K562 (cell line): ENCODE results near the gene RCSD1.

Experiments
- HDAC1 ChIP-seq, 2 experiments: fragments of 450-650 bp; IDR thresholded peaks; 2 replicates each; pipeline ENCODE4 v1.6.1; 2016 to 2017; ENCODE audit warnings: inconsistent platforms in 1 of 2, mild to moderate bottlenecking in 1 of 2, moderate library complexity in 1 of 2
- TAF1 ChIP-seq: IDR thresholded peaks from 2 replicates; pipeline ENCODE4 v1.6.1; 2011; ENCODE audit warnings: mild to moderate bottlenecking, low read length, moderate library complexity; ENCODE audit not compliant: insufficient read depth, control insufficient read depth, severe bottlenecking; ENCODE audit errors: extremely low read depth
- ZC3H4 ChIP-seq: sonication (generic); formaldehyde crosslinking; IDR thresholded peaks from 2 replicates; pipeline ENCODE4 v1.9.0; 2021; ENCODE audit warnings: missing genetic modification reagents, borderline replicate concordance
- TF ChIP-seq, protein P1 (sequence below), 3 experiments: IDR thresholded peaks in 2 of 3; conservative IDR thresholded peaks in 1 of 3; 2 replicates each; pipeline ENCODE4 v1.5.1; 2011 to 2012; ENCODE audit warnings: low read length in 3 of 3, mild to moderate bottlenecking in 3 of 3, control low read depth in 2 of 3, improper control_type of control experiment in 1 of 3, inconsistent platforms in 1 of 3, low read depth in 1 of 3, mixed read lengths in 1 of 3, moderate library complexity in 1 of 3; ENCODE audit not compliant: insufficient read depth in 2 of 3
- TF ChIP-seq, protein P2 (sequence below): conservative IDR thresholded peaks from 2 replicates; pipeline ENCODE4 v1.6.1; 2011; ENCODE audit warnings: low read depth, mild to moderate bottlenecking, low read length; ENCODE audit not compliant: control insufficient read depth

DNA sequence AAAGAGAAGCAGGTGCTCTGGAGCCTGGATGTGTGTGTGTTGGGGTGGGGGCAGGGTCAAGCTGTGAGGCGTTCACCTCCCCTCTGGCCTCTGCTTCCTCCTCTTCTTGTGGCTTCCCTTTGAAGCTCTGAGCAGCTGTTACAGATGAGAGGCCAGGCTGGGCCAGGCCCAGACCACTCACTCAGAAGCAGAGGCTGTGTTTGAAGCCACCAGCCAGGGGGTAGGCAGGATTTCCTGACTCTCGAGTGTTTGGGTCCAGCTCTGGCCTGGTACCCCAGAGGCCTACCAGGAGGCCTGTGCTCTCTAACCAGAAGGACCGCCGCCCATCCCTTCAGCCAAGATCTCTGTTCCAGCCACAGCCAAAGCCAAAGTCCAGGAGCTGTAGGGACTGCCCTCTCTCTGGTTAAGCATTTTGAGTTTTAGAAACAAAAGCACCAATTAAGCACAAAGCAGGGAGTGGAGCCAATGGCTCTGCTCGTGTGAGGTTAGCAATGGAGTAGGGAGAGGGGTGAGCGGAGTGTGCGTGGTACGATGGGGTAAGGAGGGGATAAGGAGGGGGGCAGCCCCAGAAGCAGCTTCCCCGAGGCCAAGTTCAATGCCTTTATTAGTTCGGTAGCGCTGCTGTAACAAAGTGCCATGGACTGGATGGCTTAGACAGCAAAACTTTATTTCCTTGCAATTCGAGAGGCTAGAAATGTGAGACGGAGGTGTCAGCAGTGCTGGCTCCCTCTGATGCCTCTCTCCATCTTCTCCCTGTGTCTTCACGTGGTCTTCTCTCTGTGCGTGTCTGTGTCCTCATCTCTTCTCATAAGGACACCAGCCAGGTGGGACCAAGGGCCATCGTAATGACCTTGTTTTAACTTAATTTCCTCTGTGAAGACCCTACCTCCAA lies 20.5 kb downstream of the RCSD1 start:
- TF ChIP-seq, protein P1, sequence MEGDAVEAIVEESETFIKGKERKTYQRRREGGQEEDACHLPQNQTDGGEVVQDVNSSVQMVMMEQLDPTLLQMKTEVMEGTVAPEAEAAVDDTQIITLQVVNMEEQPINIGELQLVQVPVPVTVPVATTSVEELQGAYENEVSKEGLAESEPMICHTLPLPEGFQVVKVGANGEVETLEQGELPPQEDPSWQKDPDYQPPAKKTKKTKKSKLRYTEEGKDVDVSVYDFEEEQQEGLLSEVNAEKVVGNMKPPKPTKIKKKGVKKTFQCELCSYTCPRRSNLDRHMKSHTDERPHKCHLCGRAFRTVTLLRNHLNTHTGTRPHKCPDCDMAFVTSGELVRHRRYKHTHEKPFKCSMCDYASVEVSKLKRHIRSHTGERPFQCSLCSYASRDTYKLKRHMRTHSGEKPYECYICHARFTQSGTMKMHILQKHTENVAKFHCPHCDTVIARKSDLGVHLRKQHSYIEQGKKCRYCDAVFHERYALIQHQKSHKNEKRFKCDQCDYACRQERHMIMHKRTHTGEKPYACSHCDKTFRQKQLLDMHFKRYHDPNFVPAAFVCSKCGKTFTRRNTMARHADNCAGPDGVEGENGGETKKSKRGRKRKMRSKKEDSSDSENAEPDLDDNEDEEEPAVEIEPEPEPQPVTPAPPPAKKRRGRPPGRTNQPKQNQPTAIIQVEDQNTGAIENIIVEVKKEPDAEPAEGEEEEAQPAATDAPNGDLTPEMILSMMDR (IDR thresholded peaks at IDR 0.05 in 2 of 3, conservative IDR thresholded peaks at IDR 0.05 in 1 of 3; ENCODE audit: insufficient read depth in 2 of 3, low read depth in 1 of 3, low read length in 3 of 3), result no peak
- TF ChIP-seq TAF1, result no peak
- TF ChIP-seq ZC3H4 (CRISPR knock-in tag), result no peak
- no peak for TF ChIP-seq HDAC1 (IDR thresholded peaks at IDR 0.05)
- TF ChIP-seq, protein P2, sequence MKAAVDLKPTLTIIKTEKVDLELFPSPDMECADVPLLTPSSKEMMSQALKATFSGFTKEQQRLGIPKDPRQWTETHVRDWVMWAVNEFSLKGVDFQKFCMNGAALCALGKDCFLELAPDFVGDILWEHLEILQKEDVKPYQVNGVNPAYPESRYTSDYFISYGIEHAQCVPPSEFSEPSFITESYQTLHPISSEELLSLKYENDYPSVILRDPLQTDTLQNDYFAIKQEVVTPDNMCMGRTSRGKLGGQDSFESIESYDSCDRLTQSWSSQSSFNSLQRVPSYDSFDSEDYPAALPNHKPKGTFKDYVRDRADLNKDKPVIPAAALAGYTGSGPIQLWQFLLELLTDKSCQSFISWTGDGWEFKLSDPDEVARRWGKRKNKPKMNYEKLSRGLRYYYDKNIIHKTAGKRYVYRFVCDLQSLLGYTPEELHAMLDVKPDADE, result no peak
